Measurements from ENCODE around the gene CDK18.
"Not testable (repeated sequence)": the region's sequence is repeated elsewhere in the genome, so short reads cannot be mapped to it uniquely, and the experiment has no call there.

Gene CDK18

DNA sequence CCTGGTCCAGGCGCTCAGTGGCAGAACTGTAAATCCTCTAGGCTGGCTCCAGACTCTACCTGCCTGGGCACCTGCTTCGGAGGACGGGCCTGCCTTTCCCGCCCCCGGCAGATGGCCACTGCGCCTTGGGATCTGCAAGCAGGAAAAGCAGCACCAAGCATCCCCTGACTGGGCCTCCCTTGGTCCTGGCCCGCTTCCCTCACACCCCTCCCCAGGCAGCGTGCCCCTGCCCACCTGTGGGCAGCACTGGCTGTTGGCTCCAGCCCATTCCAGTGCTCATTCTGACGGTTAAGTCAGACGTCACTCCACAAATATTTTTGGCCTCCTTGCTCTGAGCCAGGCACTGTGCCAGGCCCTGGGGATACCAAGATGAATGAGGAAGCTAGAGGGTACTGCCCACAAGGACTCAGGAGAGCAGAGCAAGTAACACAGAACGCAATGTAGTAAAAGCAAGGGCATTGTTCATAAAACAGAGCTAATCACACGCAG, 26.7 kb upstream of the CDK18 start:
- Histone ChIP-seq H2AFZ (ENCODE audit: low read depth, low read length) (no peak overlapping the region), H3K27me3 (ENCODE audit: low read depth, low read length) (peaks cover 27% of the 10 kb centered on the region), H3K79me2 (ENCODE audit: low read length) (no peaks in the 10 kb centered on the region), H3K9me3 (ENCODE audit: insufficient read depth, low read length) (peaks cover 16% of the 10 kb centered on the region), H3K4me2 (ENCODE audit: low read length) (no peak overlapping the region), H3K36me3 (replicated peaks; ENCODE audit: low read depth, low read length) (no peaks in the 10 kb centered on the region), H3K4me1 (ENCODE audit: low read length) (peaks cover 20% of the 10 kb centered on the region), H3K9ac (ENCODE audit: low read length) (no peak overlapping the region), H3K4me3 (ENCODE audit: low read length) (no peak overlapping the region), H3K27ac (ENCODE audit: low read length) (no peak overlapping the region), H4K20me1 (ENCODE audit: insufficient read depth, low read length) (no peaks in the 10 kb centered on the region)
- TF ChIP-seq, protein P1, sequence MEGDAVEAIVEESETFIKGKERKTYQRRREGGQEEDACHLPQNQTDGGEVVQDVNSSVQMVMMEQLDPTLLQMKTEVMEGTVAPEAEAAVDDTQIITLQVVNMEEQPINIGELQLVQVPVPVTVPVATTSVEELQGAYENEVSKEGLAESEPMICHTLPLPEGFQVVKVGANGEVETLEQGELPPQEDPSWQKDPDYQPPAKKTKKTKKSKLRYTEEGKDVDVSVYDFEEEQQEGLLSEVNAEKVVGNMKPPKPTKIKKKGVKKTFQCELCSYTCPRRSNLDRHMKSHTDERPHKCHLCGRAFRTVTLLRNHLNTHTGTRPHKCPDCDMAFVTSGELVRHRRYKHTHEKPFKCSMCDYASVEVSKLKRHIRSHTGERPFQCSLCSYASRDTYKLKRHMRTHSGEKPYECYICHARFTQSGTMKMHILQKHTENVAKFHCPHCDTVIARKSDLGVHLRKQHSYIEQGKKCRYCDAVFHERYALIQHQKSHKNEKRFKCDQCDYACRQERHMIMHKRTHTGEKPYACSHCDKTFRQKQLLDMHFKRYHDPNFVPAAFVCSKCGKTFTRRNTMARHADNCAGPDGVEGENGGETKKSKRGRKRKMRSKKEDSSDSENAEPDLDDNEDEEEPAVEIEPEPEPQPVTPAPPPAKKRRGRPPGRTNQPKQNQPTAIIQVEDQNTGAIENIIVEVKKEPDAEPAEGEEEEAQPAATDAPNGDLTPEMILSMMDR (IDR thresholded peaks at IDR 0.05; ENCODE audit: low read depth, low read length) = no peak
- TF ChIP-seq EZH2phosphoT487 (IDR thresholded peaks at IDR 0.05; ENCODE audit: low read depth) = no peak

DNA sequence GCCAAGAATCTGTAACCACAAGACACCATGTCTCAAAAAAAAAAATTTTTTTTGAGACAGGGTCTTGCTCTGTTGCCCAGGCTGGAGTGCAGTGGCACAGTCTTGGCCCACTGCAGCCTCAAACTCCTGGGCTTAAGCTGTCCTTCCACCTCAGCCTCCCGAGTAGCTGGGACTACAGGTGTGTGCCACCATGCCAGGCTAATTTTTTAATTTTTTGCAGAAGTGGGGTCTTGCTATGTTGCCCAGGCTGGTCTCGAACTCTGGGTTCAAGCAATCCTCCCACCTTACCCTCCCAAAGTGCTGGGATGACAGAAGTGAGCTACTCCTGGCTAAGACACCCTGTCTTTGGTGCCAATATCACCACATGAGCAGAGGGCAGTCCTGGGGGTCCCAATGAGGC, 25.5 kb upstream of the CDK18 start:
- not testable (repeated sequence) for H4K20me1 ChIP-seq (ENCODE audit: insufficient read depth, low read length); H2AFZ ChIP-seq (ENCODE audit: low read depth, low read length); H3K4me2 ChIP-seq (ENCODE audit: low read length); H3K4me3 ChIP-seq (ENCODE audit: low read length); H3K27ac ChIP-seq (ENCODE audit: low read length); H3K36me3 ChIP-seq (replicated peaks; ENCODE audit: low read depth, low read length); H3K79me2 ChIP-seq (ENCODE audit: low read length); H3K9ac ChIP-seq (ENCODE audit: low read length)
- H3K27me3 ChIP-seq (ENCODE audit: low read depth, low read length) = peaks cover 29% of the 10 kb centered on the region
- peaks cover 20% of the 10 kb centered on the region for H3K4me1 ChIP-seq (ENCODE audit: low read length)
- H3K9me3 ChIP-seq (ENCODE audit: insufficient read depth, low read length) = peaks cover 16% of the 10 kb centered on the region

DNA sequence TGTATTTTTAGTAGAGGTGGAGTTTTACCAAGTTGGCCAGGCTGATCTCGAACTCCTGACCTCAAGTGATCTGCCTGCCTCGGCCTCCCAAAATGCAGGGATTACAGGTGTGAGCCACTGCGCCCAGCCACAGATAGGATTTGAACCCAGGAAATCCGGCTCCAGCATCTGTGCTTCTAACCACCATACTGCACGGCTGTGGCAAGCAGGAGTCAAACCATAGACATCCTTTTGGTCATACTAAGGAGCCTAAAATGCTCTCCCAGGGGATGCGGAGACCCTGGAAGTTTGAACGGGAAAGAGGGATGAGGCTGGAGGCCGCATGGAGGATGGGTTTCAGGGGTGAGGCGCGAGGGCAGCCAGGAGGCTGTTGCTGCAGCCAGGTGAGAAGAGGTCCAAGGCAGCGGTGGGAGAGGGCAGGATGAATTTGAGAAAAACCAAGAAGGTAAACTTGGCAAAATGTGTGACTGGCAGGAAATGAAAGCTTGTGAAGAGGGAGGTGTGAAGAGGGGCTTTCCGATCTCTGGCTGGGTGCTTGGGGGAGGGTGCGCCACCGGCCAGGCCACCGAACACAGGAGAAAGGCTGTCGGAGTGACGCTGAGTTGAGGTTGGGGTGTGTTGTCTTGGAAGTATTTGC, 24.0 kb upstream of the CDK18 start:
- no peak for TF ChIP-seq EZH2phosphoT487 (IDR thresholded peaks at IDR 0.05; ENCODE audit: low read depth)
- TF ChIP-seq, protein P1 (IDR thresholded peaks at IDR 0.05; ENCODE audit: low read depth, low read length) = no peak
- Histone ChIP-seq H4K20me1 (ENCODE audit: insufficient read depth, low read length) (no peaks in the 10 kb centered on the region), H3K27ac (ENCODE audit: low read length) (no peak overlapping the region), H3K4me3 (ENCODE audit: low read length) (peak overlapping the region; percentile 60), H3K36me3 (replicated peaks; ENCODE audit: low read depth, low read length) (no peaks in the 10 kb centered on the region), H3K9me3 (ENCODE audit: insufficient read depth, low read length) (peaks cover 6% of the 10 kb centered on the region; the same call in 1 of the 2 replicates), H3K9ac (ENCODE audit: low read length) (no peak overlapping the region; the same call in 1 of the 2 replicates), H2AFZ (ENCODE audit: low read depth, low read length) (peak overlapping the region; percentile 6; the same call in 1 of the 2 replicates), H3K4me2 (ENCODE audit: low read length) (peak overlapping the region; percentile 84), H3K27me3 (ENCODE audit: low read depth, low read length) (peaks cover 30% of the 10 kb centered on the region), H3K79me2 (ENCODE audit: low read length) (no peaks in the 10 kb centered on the region), H3K4me1 (ENCODE audit: low read length) (peaks cover 20% of the 10 kb centered on the region)

DNA sequence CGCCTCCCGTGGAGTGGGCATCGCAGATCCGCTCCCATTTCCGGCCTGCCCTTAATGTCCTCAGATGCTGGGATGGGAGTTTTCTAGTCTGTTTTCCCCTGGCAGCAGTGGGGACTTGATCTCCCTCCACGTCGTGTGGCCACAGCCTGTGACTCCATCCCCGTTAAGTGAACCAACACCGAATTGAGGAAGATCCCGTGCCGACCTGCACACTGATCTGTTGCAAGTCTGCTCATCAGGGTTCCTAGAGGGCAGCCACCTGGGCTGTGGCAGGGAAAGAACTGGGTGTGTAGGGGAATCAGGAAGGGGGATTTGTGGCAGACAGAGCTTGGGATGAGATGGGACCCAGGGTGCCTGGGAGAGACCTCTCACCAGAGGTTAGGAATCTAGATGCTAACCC, 23.3 kb upstream of the CDK18 start:
- Histone ChIP-seq H3K9ac (ENCODE audit: low read length) (no peak overlapping the region), H2AFZ (ENCODE audit: low read depth, low read length) (no peak overlapping the region), H3K27me3 (ENCODE audit: low read depth, low read length) (peaks cover 30% of the 10 kb centered on the region), H3K27ac (ENCODE audit: low read length) (no peak overlapping the region), H3K4me1 (ENCODE audit: low read length) (peaks cover 20% of the 10 kb centered on the region), H3K4me3 (ENCODE audit: low read length) (peak overlapping the region; percentile 52), H3K36me3 (replicated peaks; ENCODE audit: low read depth, low read length) (no peaks in the 10 kb centered on the region), H3K4me2 (ENCODE audit: low read length) (peak overlapping the region; percentile 70), H3K79me2 (ENCODE audit: low read length) (no peaks in the 10 kb centered on the region), H4K20me1 (ENCODE audit: insufficient read depth, low read length) (no peaks in the 10 kb centered on the region), H3K9me3 (ENCODE audit: insufficient read depth, low read length) (no peaks in the 10 kb centered on the region)
- TF ChIP-seq, protein P1 (IDR thresholded peaks at IDR 0.05; ENCODE audit: low read depth, low read length) = no peak
- no peak for TF ChIP-seq EZH2phosphoT487 (IDR thresholded peaks at IDR 0.05; ENCODE audit: low read depth)

All from OCI-LY3 (cell line).